ENCODE data around the gene PTGIS.

DNA sequence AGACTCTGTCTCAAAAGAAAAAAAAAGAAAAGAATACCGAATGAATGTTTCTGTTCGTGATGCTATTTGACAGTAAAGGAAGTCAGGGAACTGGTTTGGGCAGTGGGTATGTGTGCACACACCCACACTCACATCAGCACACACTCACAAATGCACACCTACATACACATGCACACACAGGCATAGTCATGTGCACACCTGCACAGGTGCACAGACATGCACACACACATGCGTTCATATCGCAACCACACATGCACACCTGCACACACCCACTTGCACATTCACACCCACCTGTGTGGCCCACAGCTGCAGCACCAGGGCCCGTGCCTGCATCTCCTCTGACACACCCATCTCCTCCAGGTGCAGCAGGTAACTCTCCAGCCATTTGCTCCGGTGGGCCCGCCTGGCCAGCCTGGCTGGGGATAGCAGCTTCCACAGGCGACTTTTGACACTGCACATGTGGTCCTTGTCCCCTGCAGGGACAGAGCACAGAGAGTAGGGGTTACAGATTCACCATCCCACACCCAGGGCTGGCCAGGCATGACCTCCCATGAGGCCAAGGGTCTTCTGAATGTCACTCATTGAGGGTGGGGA, 44.1 kb downstream of the PTGIS start:
- TF ChIP-seq, protein P1, sequence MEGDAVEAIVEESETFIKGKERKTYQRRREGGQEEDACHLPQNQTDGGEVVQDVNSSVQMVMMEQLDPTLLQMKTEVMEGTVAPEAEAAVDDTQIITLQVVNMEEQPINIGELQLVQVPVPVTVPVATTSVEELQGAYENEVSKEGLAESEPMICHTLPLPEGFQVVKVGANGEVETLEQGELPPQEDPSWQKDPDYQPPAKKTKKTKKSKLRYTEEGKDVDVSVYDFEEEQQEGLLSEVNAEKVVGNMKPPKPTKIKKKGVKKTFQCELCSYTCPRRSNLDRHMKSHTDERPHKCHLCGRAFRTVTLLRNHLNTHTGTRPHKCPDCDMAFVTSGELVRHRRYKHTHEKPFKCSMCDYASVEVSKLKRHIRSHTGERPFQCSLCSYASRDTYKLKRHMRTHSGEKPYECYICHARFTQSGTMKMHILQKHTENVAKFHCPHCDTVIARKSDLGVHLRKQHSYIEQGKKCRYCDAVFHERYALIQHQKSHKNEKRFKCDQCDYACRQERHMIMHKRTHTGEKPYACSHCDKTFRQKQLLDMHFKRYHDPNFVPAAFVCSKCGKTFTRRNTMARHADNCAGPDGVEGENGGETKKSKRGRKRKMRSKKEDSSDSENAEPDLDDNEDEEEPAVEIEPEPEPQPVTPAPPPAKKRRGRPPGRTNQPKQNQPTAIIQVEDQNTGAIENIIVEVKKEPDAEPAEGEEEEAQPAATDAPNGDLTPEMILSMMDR (conservative IDR thresholded peaks at IDR 0.05): no peak
- no peak for TF ChIP-seq ZFX (IDR thresholded peaks at IDR 0.05)

Measured in C4-2B (cell line).